GM21367 (cell line): Measurements from ENCODE around the gene TOMM20.
"Not testable (repeated sequence)": the region's sequence is repeated elsewhere in the genome, so short reads cannot be mapped to it uniquely, and the experiment has no call there.

Source experiments
- ATAC-seq: cut with Tn5 transposase; IDR thresholded peaks from one replicate; pipeline ENCODE4 v1.9.1; 2021; ENCODE audit not compliant: unreplicated experiment

The TOMM20 gene

DNA sequence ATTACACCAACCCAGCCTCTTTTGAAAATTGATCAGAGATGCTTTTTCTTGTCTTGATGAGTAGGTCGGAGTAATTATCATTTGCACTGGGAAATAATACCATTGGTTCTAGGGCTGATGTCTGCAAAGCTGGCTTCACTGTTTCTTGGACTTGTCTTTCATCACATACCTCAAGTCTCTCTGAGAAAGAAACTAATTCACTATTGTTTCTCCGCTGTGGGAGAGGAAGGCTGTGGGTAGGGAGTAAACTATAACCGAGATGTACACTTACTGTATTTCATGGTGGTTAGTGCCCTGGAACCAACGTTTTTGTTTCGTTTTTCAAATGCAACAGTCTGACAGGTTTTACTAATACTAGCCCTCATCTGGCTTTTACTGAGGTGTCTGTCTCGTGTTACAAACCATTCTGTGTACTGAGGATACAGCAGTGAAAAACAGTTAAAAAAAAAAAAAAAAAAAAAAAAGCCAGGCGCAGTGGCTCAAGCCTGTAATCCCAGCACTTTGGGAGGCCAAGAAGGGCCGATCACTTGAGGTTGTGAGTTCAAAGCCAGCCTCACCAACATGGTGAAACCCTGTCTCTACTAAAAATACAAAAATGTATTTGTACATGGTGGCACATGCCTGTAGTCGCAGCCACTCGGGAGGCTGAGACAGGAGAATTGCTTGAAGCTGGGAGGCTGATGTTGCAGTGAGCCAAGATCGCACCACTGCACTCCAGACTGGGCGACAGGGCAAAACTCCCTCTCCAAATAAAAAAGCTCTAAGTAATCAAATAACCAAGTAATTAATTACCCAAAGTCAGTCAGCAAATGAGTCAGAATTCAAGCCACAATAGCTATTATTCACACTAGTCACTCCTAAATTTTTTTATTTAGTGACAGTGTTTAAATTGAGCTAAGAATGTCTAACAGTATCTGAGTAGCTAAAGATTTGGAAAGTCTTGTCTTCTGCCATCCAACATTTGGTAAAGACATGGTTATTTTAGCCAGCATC, 23.3 kb downstream of the TOMM20 start:
- peak; percentile 84 for ATAC-seq

GRCh38 chr1:235102993-235103411, 25.6 kb downstream of the TOMM20 start:
- ATAC-seq, result no peak

DNA sequence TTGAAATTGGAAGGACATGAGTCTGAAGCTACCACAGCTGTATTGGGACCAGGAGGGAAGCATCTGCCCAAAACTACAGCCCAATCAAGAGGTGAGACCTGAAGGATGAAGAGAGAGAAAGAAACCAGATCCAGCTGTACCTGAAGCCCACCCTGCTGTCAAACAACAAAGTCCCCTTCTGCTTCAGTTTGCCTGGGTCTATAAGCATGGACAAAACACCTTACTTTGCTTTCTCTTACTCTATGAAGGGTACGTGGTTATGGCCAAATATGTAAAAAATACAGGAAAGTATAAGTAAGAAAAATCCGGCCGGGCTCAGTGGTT, 26.4 kb downstream of the TOMM20 start:
- no peak for ATAC-seq

- no peak for ATAC-seq
Observed at GRCh38 chr1:235101558-235102258, 26.9 kb downstream of the TOMM20 start.

GRCh38 chr1:235100194-235100772, 28.4 kb downstream of the TOMM20 start:
- no peak for ATAC-seq

- ATAC-seq, result no peak
Observed at GRCh38 chr1:235098991-235099390, 29.6 kb downstream of the TOMM20 start.

DNA sequence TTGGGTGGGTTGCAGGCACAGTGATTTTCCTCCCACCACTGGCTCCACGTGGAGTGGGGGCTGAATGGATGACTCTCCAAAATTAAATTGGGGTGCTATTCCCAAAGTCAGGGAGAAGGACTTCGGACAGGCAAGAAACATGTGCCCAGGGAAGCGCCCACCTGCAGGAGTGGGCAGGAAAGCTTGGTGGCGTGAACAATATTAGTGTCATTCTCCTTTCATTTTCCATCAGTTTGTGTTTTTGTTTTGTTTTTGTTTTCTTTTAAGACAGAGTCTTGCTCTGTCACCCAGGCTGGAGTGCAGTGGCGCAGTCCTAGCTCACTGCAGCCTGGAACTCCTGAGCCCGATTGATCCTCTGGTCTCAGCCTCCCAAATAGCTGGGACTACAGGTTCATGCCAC, 30.1 kb downstream of the TOMM20 start:
- no peak for ATAC-seq

- ATAC-seq, result not testable (repeated sequence)
Observed at GRCh38 chr1:235097501-235097900, 31.1 kb downstream of the TOMM20 start.

GRCh38 chr1:235095938-235096562, 32.6 kb downstream of the TOMM20 start:
- ATAC-seq, result no peak

GRCh38 chr1:235093696-235094592, 34.7 kb downstream of the TOMM20 start:
- ATAC-seq, result peak; percentile 64

GRCh38 chr1:235093013-235093695, 35.5 kb downstream of the TOMM20 start:
- no peak for ATAC-seq

- ATAC-seq, result not testable (repeated sequence)
Observed at GRCh38 chr1:235092415-235092814, 36.2 kb downstream of the TOMM20 start.

GRCh38 chr1:235092045-235092406, 36.6 kb downstream of the TOMM20 start:
- ATAC-seq, result not testable (repeated sequence)

- not testable (repeated sequence) for ATAC-seq
Observed at GRCh38 chr1:235091319-235092044, 37.2 kb downstream of the TOMM20 start.

GRCh38 chr1:235090406-235091069, 38.1 kb downstream of the TOMM20 start:
- no peak for ATAC-seq

GRCh38 chr1:235088907-235089306, 39.7 kb downstream of the TOMM20 start:
- ATAC-seq, result no peak

GRCh38 chr1:235088430-235088829, 40.2 kb downstream of the TOMM20 start:
- ATAC-seq, result no peak

DNA sequence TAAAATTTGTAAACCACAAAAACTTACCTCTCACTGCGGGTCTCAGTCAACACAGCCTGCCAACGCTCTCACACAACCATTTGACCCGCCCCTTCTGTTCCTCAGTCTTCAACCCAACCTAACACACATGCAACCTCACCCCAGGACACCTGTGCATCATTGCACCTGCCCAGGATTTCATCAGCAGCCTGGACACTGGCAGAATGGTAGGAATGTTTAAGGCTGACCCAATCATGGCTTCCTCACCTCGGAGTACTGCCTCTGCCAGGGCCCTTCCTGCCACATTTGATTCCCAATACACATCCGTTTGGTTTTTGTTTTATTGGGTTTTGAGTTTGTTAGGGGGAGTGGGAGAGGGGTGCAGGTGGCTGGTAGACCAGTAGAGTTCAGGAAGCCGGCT, 40.7 kb downstream of the TOMM20 start:
- no peak for ATAC-seq
